T-helper 2 cell treated with Interferon-gamma antibody and Interleukin-4, amounts not matched to agents 100 ng/mL and 5 ng/mL, for 36 hours (primary cell): Measurements from ENCODE around the gene FAM118B. TPM values are rescaled to one million over a fixed set of nuclear protein-coding genes. Genes with fewer than 3 reads are reported as not detected.

Experiments used
- intact Hi-C: fragments of 100-400 bp; cut with micrococcal nuclease; formaldehyde crosslinking; loops from one replicate; pipeline ENCODE4 v1.15.1; 2023
- total RNA-seq: library from RNA; stranded (reverse); gene quantifications from 2 replicates; pipeline ENCODE4 v1.2.3, GENCODE V29; 2022

The FAM118B gene
- total RNA-seq = 11.8 and 12.1 TPM in 2 replicates

GRCh38 chr11:126211236-126212088 lies at the start of gene FAM118B, which contains the start of gene RPUSD4:
TSS of gene FAM118B (plus strand) at chr11:126211782. CDS start at chr11:126235002, 23,220 bp downstream.
TSS of gene RPUSD4 (minus strand) at chr11:126211650. CDS start at chr11:126211638, 12 bp downstream.
- intact Hi-C loops = loop anchor here (1.0 to 5.0 kb wide), 9 partner anchors 58 to 1259 kb away; partner anchors contain the start of genes CCDC15, CHEK1, FOXRED1 and HYLS1

- intact Hi-C loops = no loop called here
Observed at GRCh38 chr11:126162306-126163030, 49.1 kb upstream of the FAM118B start.

- intact Hi-C loops = no loop called here
Observed at GRCh38 chr11:126163074-126163700, 48.4 kb upstream of the FAM118B start.

- intact Hi-C loops = no loop called here
Observed at GRCh38 chr11:126163779-126164178, 47.8 kb upstream of the FAM118B start.

- intact Hi-C loops = no loop called here
Observed at GRCh38 chr11:126164781-126165180, 46.8 kb upstream of the FAM118B start.

GRCh38 chr11:126165311-126165720 lies 46.3 kb upstream of the FAM118B start:
- intact Hi-C loops = no loop called here

- intact Hi-C loops = no loop called here
Observed at GRCh38 chr11:126165757-126166156, 45.8 kb upstream of the FAM118B start.

GRCh38 chr11:126166413-126166812 lies 45.2 kb upstream of the FAM118B start:
- intact Hi-C loops = no loop called here

- intact Hi-C loops = no loop called here
Observed at GRCh38 chr11:126167488-126167887, 44.1 kb upstream of the FAM118B start.

GRCh38 chr11:126169291-126169690 lies 42.3 kb upstream of the FAM118B start:
- intact Hi-C loops = no loop called here

GRCh38 chr11:126172596-126173038 lies 39.0 kb upstream of the FAM118B start:
- intact Hi-C loops = no loop called here

- intact Hi-C loops = no loop called here
Observed at GRCh38 chr11:126173257-126173656, 38.3 kb upstream of the FAM118B start.

- intact Hi-C loops = no loop called here
Observed at GRCh38 chr11:126174816-126175215, 36.8 kb upstream of the FAM118B start.

GRCh38 chr11:126175393-126175792 lies 36.2 kb upstream of the FAM118B start:
- intact Hi-C loops = no loop called here

GRCh38 chr11:126176853-126177470 lies 34.6 kb upstream of the FAM118B start:
- intact Hi-C loops = no loop called here

GRCh38 chr11:126181939-126182730 lies 29.4 kb upstream of the FAM118B start:
- intact Hi-C loops = no loop called here

- intact Hi-C loops = no loop called here
Observed at GRCh38 chr11:126182787-126183445, 28.7 kb upstream of the FAM118B start.

- intact Hi-C loops = no loop called here
Observed at GRCh38 chr11:126185259-126186024, 26.1 kb upstream of the FAM118B start.
